Ramos (cell line): ENCODE measurements around the gene ASCC3.
"Not testable (repeated sequence)": the region's sequence is repeated elsewhere in the genome, so short reads cannot be mapped to it uniquely, and the experiment has no call there.

ENCODE experiments used
- in situ Hi-C: fragments of 300-500 bp; cut with MboI; formaldehyde crosslinking; loops from one replicate; pipeline ENCODE4 v1.14.3; 2022; ENCODE audit warnings: low sequenced_read_pairs; ENCODE audit not compliant: unreplicated experiment

Gene ASCC3

DNA sequence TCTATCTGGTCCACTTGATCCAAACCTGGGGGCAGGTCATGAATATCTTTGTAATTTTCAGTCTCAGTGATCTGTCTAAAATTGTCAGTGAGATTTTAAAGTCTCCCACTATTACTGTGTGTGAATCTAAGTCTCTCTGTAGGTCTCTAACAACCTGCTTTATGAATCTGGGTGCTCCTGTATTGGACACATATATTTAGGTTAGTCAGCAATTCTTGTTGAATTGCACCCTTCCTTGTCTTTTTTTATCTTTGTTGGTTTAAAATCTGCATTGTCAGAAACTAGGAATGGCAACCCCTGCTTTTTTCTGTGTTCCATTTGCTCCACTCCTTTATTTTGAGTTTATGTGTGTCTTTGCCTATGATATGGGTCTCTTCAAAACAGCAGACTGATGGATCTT lies 140.7 kb downstream of the ASCC3 start:
- in situ Hi-C loops, result no loop called here

DNA sequence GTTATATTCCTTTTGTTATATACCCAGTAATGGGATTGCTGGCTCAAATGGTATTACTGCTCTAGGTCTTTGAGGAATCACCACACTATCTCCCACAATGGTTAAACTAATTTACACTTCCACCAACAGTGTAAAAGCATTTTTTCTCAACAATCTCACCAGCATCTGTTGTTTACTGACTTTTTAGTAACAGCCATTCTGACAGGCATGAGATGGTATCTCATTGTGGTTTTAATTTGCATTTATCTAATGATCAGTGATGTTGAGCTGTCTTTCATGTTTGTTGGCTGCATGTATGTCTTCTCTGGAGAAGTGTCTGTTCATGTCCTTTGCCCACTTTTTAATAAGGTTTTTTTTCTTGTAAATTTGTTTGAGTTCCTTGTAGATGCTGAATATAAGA lies 143.4 kb downstream of the ASCC3 start:
- in situ Hi-C loops, result not testable (repeated sequence)

DNA sequence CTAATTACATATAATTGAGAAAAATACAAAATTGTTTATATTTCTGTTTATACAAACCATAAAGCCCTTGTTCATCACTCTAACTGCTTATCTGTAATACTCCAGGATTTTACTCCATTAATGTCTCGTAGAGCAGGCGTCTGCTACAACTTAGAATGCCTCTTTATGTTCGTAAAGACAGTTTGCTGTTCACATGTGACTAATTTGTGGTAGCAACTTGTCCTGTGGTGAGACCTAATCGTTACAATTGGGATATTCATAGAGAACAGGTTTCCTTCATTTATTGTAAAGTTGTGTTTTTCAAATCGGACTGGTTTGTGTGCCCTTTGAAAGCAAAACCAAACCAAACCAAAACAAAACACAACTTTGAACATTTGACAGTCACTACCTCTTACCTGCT lies 149.7 kb downstream of the ASCC3 start:
- in situ Hi-C loops, result no loop called here

DNA sequence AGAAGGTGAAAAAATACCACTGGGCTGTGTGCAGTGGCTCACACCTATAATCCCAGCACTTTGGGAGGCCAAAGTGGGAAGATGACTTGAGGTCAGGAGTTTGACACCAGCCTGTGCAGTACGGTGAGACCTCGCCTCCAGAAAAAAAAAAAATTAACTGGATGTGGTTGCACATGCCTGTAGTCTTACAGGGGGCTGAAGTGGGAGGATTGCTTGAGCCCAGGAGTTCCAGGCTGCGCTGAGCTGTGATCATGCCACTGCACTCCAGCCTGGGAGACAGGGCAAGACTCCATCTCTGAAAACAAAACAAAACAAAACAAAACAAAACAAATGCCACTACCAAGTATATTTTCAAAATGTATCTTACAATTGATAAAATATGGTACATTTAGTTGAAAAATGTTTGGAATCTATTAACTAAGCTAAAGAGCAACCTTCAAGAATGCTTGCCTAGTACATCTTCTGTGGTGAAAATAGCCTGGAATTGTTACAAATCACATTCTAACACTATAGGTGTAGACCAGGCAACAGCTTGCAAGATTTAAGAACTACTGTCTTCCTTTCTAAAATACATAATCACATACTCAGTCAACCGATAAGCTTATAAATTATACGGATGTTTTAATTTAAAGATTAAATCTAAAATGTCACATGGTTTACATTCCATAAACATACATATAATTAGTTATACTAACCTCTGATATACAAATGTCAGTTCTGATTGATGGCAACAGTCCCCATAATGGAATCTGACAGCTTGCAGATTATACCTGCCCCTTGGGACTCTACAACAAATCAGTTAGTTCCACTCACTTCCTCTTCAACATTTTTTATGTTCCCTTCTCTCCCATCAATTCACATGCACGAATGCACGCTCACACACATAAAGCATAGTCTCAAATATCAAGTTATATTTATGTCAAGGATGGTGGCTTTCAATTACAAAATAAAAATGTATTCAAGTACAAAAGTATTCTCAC lies 150.8 kb downstream of the ASCC3 start:
- in situ Hi-C loops, result no loop called here

DNA sequence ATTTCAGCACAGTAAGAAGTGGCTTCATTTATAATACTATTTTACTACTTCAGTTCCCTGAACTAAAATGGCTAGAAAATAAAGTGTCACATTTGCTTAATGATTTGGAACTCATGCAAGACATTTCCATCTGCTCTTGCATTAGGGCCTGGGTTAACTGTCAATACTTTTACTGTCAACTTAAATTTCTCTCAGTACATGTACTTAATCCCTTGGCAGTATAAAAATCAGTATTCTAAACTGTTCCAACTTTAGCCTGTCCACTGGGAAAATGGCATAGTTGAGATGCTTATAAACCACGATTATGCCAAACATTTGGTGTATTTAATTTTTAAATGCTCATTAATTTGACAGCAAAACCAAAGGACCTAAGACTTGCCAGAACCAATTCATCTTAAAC lies 154.5 kb downstream of the ASCC3 start:
- in situ Hi-C loops, result no loop called here

DNA sequence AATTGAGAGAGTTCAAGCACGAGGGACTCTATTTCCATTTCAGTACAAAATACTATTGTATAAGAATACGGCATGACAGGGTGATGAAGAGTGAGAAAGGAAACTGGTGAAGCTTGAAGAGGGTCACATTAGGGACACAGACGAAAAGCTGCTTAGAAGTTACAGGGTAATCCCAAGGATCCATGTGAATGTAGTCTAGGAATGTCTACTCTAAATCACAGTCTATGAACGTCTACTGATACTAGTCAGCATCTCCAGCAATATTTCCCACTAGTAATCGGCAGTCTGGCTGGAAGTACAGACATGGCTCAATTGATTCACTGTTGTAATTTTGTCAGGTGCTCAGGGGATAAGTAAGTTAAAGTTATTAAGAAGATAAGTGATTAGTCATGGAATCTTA lies 156.4 kb downstream of the ASCC3 start:
- in situ Hi-C loops, result no loop called here

DNA sequence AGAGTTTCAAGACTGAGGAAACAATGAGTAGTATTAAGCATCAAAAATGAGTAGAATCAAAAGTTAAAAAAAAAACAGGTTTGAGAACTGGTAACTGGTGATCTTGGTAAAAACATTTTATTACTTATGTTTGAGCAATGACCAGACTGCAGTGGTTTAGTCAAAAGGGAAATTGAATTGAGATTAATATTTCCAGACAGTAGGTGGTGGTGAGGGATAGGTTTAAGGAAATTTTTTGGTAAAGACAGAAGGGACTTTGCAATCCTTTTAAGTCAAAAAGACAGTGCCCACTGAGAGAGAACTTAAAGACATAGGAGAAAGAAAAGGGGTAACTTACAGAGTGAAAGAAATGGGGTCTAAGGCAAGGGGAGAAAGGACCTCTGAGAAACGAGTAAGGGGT lies 156.9 kb downstream of the ASCC3 start:
- in situ Hi-C loops, result no loop called here

DNA sequence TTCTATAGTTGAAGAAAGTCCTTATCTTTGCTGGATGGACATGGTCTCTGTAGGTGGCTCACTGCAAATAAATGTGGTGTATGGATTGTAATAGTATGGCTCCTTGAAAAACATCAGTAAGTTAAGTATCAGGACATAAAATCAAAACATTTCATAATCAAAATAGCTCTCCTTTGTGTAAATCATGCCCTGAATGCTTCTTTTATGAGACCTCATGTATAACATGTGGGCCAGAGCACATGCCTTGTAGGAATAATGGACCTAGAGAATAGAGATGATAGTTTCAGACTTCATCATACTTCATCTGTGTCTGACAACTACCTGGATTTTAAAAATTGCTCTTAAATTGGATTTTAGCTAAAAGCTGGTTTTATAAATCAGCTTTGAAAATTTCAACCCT lies 159.9 kb downstream of the ASCC3 start:
- in situ Hi-C loops, result no loop called here

DNA sequence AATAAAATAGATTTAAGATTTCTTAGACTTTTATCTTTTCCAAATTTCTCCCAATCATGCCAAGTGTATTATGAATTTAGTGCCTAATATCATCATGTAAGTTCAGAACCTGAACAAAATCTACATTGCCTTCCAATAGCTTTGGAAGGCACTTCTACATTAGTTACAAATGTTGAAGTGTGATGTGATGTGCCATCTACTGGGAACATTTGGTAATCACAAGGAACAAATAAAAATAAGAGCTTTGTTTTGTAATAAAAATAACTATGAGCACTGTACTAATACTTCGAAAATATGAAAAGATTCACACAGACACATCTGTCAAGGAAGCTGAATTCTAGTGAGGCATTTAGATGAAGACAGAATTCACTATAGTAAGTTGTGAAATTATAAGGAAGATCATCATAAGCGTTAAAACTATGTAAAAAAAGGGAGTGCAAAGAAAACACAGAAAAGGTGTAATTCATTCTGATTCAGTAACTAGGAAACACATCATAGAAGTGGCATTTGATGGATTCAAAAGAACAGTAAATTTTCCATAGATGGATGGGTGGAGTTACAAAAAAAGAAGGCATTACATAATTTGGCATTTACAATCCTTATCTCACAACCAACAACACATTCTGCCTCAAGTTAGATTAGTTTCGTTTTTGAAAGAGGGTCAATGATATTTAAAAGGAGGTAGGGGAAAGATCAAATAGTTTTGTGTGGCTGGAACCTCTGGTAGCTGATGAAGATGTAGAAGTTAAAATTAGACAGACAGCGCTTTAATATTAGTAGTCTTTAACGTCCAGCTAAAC lies 161.0 kb downstream of the ASCC3 start:
- in situ Hi-C loops, result no loop called here

DNA sequence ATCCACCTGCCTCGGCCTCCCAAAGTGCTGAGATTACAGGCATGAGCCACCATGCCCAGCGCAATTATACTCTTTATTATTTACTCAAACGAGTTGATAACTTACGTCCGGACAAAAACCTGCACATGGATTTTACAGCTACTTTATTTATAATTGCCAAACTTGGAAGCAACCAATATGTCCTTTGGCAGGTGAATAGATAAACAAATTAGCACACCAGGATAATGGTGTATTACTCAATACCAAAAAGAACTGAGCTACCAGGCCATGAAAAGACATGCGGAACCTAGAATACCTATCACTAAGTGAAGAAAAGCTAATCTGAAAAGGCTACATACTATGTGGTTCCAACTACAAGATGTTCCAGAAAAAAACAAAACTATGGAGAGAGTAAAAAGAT lies 168.1 kb downstream of the ASCC3 start:
- in situ Hi-C loops, result no loop called here

DNA sequence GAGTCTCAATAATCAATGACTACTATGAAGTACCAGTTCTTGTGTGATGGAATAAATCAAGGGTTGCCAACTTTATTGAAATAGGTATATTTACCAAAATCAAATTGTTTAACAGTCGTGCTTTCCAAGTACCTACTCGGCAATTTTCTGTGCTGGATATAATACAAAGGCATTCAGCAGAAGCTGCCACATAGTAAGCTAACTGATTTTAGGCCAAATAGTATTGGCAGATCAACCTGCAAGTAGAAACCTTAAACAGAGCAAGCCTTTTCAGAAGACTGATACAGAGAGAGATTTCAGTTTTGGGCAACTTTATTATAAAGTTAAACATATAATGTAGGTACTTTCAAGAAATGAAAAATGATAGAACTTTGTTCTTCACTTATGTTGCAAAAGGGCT lies 174.6 kb downstream of the ASCC3 start:
- in situ Hi-C loops, result no loop called here

DNA sequence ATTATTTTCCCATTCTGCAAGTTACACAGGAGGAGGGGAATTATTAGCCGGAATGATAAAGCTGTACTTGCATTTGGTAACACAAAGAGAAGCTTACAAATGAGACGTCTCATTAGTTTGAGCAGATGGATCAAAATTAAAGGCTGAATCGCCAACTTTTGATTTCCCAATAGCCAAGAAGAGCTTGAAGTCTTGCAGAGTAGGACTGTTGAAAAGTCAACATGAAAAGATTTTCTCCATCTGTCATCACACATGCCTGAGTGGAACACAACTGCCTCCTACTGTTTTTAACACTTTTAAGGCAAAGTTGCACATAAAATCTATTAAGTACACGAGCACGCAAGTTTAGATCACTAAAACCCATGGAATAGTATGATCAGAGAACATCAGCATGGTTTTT lies 176.2 kb downstream of the ASCC3 start:
- in situ Hi-C loops, result no loop called here

DNA sequence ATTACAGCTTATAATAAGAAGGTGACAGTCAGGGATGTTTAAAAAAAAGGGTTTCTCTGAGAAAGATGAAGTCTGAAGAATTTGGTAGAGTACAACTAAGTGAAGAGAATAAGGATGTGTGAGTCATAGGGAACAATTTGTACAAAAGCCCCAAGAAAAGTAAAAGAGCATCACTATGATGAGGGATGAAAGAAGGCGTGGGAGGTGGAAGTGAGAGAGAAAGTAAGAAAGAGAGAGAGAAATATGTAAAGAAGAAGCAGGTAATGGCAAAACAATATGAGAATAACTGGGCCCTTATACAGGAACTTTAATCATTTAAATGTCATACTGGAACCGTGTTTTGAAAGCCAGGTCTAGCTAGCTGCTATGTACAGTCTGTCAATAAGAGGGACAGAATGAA lies 179.4 kb downstream of the ASCC3 start:
- in situ Hi-C loops, result no loop called here

DNA sequence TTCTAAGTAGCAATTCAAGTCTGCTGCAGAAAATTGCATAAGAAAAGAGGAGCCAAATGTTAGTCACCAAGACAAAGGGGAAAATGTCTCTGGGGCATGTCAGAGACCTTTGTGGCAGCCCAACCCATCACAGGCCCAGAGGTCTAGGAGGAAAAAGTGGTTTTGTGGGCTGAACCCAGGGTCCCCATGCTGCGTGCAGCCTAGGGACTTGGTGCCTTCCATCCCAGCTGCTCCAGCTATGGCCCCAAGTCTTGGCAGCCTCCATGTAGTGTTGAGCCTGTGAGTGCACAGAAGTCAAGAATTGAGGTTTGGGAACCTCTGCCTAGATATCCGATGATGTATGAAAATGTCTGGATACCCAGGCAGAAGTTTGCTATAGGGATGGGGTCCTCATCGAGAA lies 181.1 kb downstream of the ASCC3 start:
- in situ Hi-C loops, result no loop called here

DNA sequence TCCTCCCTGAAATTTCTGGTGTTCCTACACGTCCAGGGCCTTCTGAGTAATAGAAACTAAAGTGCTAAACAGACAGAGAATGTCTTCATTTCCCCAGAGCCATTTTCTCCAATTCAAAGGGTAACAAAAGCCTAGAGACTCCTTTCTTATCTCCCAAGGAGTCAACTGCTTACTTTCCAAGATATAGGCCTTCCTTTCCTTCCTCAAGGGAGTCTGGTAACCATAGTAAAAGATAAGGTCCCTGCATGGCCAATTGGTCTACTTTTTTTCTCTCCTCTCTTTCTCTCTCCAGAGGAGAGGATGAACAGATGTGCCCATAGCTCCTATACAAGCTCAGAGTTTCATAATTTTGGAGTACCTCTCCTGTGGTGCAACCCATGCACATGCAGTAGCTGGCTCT lies 185.7 kb downstream of the ASCC3 start:
- in situ Hi-C loops, result no loop called here

DNA sequence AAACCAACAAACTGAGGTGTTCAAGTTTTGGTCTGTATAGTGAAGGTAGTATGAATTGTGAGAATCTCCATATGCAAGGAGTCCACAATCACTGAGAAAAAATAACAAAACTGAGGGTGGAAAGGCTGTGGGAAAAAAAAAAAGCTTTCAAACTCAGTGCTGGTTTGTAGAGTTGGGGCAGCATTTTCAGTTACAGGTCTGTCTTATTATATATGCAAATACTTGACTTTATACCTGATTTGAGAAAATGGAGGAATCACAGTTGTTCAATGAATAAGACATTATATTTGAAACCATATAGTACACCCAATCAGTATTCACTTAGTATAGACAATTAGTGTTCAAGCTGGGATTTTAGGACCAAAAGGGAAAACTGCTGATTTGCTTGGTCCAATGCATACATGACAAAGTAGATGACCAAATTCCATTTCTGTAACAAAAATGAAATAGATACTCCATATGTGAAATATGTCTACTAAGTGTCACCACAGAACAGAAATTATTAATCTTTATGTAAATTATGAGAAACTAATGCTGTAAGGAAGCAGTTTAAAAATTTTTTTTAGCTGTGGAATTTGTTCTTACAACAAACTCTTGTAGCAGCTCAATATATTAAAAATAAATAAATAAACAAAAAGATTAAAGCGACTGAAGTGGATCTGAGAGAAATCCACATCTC lies 187.7 kb downstream of the ASCC3 start:
- in situ Hi-C loops, result no loop called here

DNA sequence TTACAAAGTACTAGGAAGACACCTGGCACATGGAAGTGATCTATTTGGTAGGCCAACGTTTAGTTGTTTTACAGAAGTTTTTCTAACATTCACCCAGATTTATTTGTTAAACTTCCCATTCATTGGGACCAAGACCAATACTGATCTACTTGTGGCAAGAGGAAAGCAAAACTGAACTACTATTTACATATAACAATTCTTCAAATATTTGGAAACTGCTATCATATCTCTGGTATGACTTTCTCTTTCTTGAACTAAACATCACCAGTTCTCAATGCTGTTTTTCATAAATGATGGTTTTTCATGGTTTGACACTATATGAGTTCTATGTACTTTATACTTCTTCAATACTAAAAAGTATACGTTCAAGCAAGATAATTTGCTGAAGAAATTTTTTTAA lies 189.2 kb downstream of the ASCC3 start:
- in situ Hi-C loops, result no loop called here

DNA sequence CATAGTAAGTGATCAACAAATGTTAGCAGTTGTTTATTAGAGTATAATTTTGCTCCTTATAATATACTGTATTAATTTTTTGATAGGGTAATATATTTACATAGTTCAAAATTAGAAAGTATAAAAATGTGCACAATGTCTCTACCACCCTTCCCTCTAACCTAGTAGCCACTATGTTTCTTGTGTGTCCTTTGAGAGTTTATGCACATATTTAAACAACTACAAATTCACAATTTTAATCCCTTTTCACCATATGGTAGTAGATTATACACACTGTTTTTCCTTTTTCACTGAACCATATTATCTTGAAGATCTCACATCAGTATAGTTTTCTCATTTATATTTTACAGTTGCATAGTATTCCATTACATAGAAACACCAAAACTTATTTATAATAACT lies 194.9 kb downstream of the ASCC3 start:
- in situ Hi-C loops, result no loop called here

DNA sequence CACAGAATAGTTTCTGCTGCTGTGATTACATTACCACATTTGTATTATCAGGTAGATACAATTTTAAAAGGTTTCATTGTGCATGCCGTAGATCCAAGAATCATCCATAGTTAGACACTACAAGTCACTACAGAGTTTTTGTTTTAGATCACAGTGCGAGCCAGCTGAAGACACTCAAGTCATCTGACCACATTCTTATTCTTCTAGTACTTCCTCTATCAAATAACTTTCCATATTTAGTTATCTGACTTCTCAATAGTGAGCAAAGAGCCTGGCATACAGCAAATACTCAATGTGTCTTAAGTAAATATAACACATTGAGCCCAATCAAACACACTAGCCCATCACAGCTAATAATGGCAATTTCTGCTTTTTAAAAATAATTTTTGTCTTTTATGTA lies 195.4 kb downstream of the ASCC3 start:
- in situ Hi-C loops, result no loop called here

DNA sequence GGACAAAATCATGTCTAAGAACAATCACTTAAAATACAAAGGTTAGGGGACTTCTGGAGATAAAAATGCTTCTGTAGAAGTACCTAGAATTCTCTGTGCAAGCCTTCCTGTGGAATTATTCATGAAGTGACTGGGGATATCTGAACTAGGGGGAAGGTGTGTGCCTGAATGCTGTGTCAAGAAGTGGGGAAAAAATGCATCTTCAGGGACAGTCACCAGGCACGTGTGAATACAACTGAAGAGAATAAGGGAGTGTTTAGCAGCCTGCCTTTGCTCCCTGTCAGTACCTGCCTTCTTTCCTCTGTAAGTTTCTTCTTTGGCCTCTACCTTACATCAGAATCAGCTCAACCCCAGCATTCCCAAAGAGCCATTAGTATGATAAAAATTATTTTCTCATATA lies 201.0 kb downstream of the ASCC3 start:
- in situ Hi-C loops, result no loop called here

DNA sequence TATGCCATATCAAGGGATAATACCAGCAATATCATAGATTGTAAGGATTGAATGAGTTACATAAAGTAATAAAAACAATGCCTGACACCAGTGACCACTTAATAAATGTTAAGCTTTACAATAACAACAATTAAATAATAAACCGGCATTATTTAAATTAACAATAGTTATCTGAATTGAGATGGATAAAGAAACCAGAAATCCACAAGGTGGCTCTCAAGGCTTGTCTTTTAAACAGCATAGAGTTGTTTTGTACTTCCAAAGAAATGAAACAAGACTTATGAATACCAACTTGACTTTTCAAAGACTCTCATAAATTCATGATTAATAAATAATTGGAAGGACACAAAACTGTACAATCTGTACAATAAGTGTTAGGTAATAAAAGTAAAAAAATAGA lies 203.1 kb downstream of the ASCC3 start:
- in situ Hi-C loops, result no loop called here
